PC-3 (cell line): ENCODE data around the gene LUM. TPM values are rescaled to one million over a fixed set of nuclear protein-coding genes. Genes with fewer than 3 reads are reported as not detected.

Experiments
- total RNA-seq: library from RNA; depleted of rRNA; stranded (reverse); fragments of >200 nt; gene quantifications from 2 replicates; pipeline ENCODE4 v1.2.3, GENCODE V29; 2014; rRNA removed

Gene LUM
- total RNA-seq, 1 experiment from 2014 or later, result 0.15 TPM

Other genes starting within 250 kb of the LUM start
- not detected in 2 replicates for gene CCER1, start 156.3 kb downstream of the LUM start, total RNA-seq
- not detected in 2 replicates for gene EPYC, start 106.5 kb downstream of the LUM start, total RNA-seq
- gene KERA, start 53.5 kb downstream of the LUM start, total RNA-seq, result not detected in 2 replicates
- gene DCN, start 71.3 kb upstream of the LUM start, total RNA-seq, result not detected in 2 replicates